ENCODE measurements around the gene CFAP43.
"Not testable (repeated sequence)": the region's sequence is repeated elsewhere in the genome, so short reads cannot be mapped to it uniquely, and the experiment has no call there.

DNA sequence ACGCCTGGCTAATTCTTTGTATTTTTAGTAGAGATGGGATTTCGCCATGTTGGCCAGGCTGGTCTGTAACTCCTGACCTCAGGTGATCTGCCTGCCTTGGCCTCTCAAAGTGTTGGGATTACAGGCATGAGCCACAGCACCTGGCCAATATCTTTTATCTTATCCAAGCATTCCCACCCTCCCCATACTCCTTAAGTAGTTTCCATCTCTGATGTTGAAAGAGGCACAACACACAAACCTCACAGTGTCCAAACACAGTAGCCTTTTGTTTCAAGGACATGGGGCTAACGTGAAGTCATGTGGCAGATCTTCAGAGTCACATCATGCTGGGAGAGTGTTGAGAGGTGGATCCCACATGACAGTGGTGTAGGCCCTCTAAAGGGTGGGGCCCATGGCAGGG is 10.8 kb upstream of the CFAP43 start:
- TF ChIP-seq, protein P1, sequence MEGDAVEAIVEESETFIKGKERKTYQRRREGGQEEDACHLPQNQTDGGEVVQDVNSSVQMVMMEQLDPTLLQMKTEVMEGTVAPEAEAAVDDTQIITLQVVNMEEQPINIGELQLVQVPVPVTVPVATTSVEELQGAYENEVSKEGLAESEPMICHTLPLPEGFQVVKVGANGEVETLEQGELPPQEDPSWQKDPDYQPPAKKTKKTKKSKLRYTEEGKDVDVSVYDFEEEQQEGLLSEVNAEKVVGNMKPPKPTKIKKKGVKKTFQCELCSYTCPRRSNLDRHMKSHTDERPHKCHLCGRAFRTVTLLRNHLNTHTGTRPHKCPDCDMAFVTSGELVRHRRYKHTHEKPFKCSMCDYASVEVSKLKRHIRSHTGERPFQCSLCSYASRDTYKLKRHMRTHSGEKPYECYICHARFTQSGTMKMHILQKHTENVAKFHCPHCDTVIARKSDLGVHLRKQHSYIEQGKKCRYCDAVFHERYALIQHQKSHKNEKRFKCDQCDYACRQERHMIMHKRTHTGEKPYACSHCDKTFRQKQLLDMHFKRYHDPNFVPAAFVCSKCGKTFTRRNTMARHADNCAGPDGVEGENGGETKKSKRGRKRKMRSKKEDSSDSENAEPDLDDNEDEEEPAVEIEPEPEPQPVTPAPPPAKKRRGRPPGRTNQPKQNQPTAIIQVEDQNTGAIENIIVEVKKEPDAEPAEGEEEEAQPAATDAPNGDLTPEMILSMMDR (IDR thresholded peaks at IDR 0.05 in 4 of 5, conservative IDR thresholded peaks at IDR 0.05 in 1 of 5): not testable (repeated sequence)
- TF ChIP-seq POLR2A (IDR thresholded peaks at IDR 0.05): not testable (repeated sequence)

Measured in gastrocnemius medialis (tissue), 4 donors.